GM12801 (cell line): ENCODE results near the gene CDH7.

ENCODE experiments used
- CTCF ChIP-seq: IDR thresholded peaks from one replicate; pipeline ENCODE4 v1.5.1; 2011; ENCODE audit warnings: control low read depth; ENCODE audit not compliant: insufficient read length; ENCODE audit errors: extremely low read depth

CDH7 gene

DNA sequence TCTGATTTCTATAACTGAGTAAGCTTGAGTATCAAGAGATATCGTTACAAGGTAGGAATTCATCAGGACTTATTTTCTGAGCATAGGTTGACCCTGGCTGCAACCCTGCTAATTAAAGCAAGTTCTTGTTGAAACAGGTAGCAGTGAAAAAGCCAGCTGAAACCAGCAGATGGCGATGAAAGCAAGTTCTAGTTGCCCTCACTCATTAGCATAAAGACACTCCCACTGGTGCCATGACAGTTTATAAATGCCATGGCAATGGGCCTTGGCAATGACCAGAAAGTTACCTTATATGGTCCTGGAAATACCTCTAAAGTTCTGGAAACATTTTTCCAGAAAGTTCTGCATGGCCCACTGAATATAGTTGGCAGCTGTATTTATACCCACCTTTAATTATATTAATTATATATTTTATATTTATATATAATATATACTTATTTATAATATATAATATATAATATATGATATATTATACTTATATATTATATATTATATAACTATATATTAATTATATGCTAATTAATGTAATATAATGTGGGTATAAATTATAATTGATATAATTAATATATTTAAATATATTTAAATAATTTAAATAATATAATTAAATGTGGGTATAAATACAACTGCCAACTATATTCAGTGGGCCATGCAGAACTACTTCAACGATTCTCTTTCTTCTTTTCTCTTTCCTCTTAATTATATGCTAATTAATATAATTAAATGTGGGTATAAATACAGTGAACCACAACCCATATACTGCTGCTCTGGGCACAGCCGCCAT, 188.0 kb downstream of the CDH7 start:
- no peak for TF ChIP-seq CTCF
